Suprapubic skin (tissue), 4 donors: ENCODE measurements around the gene RIC3. TPM values are rescaled to one million over a fixed set of nuclear protein-coding genes. Genes with fewer than 3 reads are reported as not detected.

Experiments used
- DNase-seq, 2 donors: peaks; one replicate each; pipeline ENCODE4 v3.0.0-alpha.2; 2019; ENCODE audit warnings: low spot score in 2 of 2
- H3K27ac ChIP-seq: fragments of 200-600 bp; sonication (generic); one replicate; pipeline ENCODE4 v1.5.1; 2019
- H3K27me3 ChIP-seq: fragments of 200-600 bp; sonication (generic); one replicate; pipeline ENCODE4 v1.5.1; 2019
- H3K36me3 ChIP-seq: fragments of 200-600 bp; sonication (generic); one replicate; pipeline ENCODE4 v1.5.1; 2019
- H3K4me1 ChIP-seq: fragments of 200-600 bp; sonication (generic); one replicate; pipeline ENCODE4 v1.5.1; 2019
- H3K4me3 ChIP-seq: fragments of 200-600 bp; sonication (generic); one replicate; pipeline ENCODE4 v1.5.1; 2019; ENCODE audit warnings: mild to moderate bottlenecking
- H3K9me3 ChIP-seq: fragments of 200-600 bp; sonication (generic); one replicate; pipeline ENCODE4 v1.5.1; 2019
- EP300 ChIP-seq: sonication (generic); formaldehyde crosslinking; IDR thresholded peaks from one replicate; pipeline ENCODE4 v1.6.1; 2017; ENCODE audit warnings: antibody characterized with exemption
- POLR2A ChIP-seq, 2 donors: fragments of 450-650 bp; IDR thresholded peaks; one replicate each; pipeline ENCODE4 v1.6.1; 2017; ENCODE audit warnings: antibody characterized with exemption in 2 of 2, mild to moderate bottlenecking in 2 of 2, moderate library complexity in 2 of 2
- POLR2AphosphoS5 ChIP-seq, 3 donors: sonication (generic); formaldehyde crosslinking; IDR thresholded peaks; one replicate each; pipeline ENCODE4 v1.6.1; 2017; ENCODE audit warnings: antibody characterized with exemption in 3 of 3
- WGBS: methylation state at CpG from one replicate; pipeline ENCODE4 v1.1.5; 2018; 5-methylcytosine and 5-hydroxymethylcytosine counted together
- total RNA-seq, 4 donors: library from RNA; depleted of rRNA; stranded (reverse); fragments of >200 nt; gene quantifications; one replicate each; pipeline ENCODE4 v1.1.0, GENCODE V29; 2016
- TF ChIP-seq, protein P1 (sequence below), 2 donors: fragments of 200-600 bp in 1 of 2; fragments of 450-650 bp in 1 of 2; sonication (generic) in 1 of 2; IDR thresholded peaks; one replicate each; pipeline ENCODE4 v1.5.1; 2016 to 2019; ENCODE audit warnings: antibody characterized with exemption in 2 of 2, mild to moderate bottlenecking in 1 of 2, moderate library complexity in 1 of 2

RIC3 gene
- total RNA-seq, 4 donors from 2014 or later: 20.5 to 118 (median 35.1) TPM

DNA sequence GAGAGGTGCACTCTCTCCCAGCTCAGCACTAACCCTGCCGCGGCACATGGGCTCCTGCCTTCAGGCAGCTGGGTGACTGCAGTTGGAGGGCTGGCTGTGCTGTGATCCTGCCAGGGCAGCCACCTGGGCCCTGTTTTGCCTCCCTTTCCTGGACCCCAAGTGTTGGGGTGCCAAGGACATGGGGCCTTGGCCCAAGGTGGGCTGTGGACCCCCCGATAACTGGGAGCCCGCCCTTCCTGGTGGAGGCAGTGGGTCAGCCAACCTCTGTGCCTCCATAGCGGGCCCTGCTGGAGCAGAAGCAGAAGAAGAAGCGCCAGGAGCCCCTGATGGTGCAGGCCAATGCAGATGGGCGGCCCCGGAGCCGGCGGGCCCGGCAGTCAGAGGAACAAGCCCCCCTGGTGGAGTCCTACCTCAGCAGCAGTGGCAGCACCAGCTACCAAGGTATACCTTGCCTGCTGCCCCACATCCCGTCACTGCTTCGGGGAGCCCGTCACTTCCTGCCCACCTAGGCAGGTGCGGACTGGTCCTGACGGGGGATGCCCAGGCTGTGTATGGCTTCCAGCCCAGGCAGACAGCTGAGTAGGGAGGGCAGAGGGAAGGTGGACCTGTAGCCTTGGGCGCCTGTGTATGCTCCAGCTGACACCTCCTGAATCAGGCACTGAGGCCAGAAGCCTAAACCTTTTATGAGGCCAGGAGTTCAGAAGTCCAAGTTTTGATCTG is 78.9 kb downstream of the RIC3 start:
- H3K27me3 ChIP-seq: no peaks in the 10 kb centered on the region
- no peak for TF ChIP-seq POLR2A (IDR thresholded peaks at IDR 0.05)
- no peak for TF ChIP-seq EP300
- TF ChIP-seq, protein P1, sequence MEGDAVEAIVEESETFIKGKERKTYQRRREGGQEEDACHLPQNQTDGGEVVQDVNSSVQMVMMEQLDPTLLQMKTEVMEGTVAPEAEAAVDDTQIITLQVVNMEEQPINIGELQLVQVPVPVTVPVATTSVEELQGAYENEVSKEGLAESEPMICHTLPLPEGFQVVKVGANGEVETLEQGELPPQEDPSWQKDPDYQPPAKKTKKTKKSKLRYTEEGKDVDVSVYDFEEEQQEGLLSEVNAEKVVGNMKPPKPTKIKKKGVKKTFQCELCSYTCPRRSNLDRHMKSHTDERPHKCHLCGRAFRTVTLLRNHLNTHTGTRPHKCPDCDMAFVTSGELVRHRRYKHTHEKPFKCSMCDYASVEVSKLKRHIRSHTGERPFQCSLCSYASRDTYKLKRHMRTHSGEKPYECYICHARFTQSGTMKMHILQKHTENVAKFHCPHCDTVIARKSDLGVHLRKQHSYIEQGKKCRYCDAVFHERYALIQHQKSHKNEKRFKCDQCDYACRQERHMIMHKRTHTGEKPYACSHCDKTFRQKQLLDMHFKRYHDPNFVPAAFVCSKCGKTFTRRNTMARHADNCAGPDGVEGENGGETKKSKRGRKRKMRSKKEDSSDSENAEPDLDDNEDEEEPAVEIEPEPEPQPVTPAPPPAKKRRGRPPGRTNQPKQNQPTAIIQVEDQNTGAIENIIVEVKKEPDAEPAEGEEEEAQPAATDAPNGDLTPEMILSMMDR (IDR thresholded peaks at IDR 0.05): no peak
- no peak for TF ChIP-seq POLR2AphosphoS5 (IDR thresholded peaks at IDR 0.05)
- no peak overlapping the region for H3K4me3 ChIP-seq
- H3K36me3 ChIP-seq: no peaks in the 10 kb centered on the region
- H3K9me3 ChIP-seq: no peaks in the 10 kb centered on the region
- no CpG with 5 or more reads among the region's 17 CpGs for whole genome bisulfite sequencing
- DNase-seq: peak in 1 of 2 donors; percentile 55
- H3K27ac ChIP-seq: no peak overlapping the region
- peaks cover 10% of the 10 kb centered on the region for H3K4me1 ChIP-seq

DNA sequence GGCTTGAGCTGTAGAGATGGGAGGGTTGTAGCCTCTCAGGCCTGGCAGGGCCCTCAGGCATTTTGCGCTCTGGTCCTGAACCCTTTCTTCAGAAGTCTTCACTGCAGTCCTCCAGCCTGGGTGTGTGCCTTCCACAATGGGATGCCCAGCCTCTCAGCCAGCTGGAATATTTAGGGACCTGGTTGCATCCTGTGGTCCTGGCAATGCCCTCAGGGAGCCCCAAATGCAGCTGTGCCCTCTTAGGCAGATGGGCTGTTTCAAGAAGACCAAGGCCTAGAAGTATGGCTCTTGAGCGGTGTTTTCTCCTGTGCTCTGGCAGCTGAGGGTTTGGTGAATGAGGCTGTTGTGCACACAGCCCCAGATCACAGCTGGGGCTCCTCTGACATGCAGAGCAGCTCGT is 81.1 kb downstream of the RIC3 start:
- Histone ChIP-seq H3K27ac (no peak overlapping the region), H3K9me3 (no peaks in the 10 kb centered on the region), H3K4me1 (peaks cover 16% of the 10 kb centered on the region), H3K4me3 (no peak overlapping the region), H3K27me3 (peaks cover 2% of the 10 kb centered on the region), H3K36me3 (no peaks in the 10 kb centered on the region)
- TF ChIP-seq POLR2AphosphoS5 (IDR thresholded peaks at IDR 0.05): no peak
- no peak for TF ChIP-seq POLR2A (IDR thresholded peaks at IDR 0.05)
- no peak for TF ChIP-seq EP300
- TF ChIP-seq, protein P1 (IDR thresholded peaks at IDR 0.05): no peak
- peak in 1 of 2 donors; percentile 20 for DNase-seq
- 70% methylated on average over 2 of the region's 3 CpGs for WGBS

DNA sequence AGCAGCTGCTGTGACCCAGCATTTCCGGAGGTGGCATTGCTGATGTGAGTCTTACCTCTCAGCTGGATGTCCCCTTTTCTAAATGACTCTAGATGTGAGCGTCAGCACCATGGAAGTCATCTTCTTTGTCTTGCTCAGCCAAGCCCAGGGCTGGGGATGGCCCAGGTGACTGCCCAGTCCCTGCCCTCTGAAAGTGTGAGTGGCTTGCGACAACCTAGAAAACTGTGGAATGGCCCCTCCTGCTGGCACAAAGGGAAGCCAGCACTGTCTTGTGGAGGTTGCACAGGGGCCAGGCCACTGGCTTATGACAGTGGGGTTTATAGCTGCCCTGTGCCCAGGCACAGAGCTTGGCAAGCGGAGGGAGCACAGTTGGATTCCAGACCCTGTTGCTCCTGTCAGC is 81.6 kb downstream of the RIC3 start:
- peak in 1 of 2 donors; percentile 28 for DNase-seq
- Histone ChIP-seq H3K4me3 (no peak overlapping the region), H3K27ac (no peak overlapping the region), H3K4me1 (peaks cover 14% of the 10 kb centered on the region), H3K27me3 (peaks cover 2% of the 10 kb centered on the region), H3K36me3 (no peaks in the 10 kb centered on the region), H3K9me3 (no peaks in the 10 kb centered on the region)
- WGBS: 87% methylated on average over 3 of the region's 4 CpGs
- no peak for TF ChIP-seq POLR2AphosphoS5 (IDR thresholded peaks at IDR 0.05)
- no peak for TF ChIP-seq EP300
- TF ChIP-seq, protein P1 (IDR thresholded peaks at IDR 0.05): no peak
- TF ChIP-seq POLR2A (IDR thresholded peaks at IDR 0.05): no peak

DNA sequence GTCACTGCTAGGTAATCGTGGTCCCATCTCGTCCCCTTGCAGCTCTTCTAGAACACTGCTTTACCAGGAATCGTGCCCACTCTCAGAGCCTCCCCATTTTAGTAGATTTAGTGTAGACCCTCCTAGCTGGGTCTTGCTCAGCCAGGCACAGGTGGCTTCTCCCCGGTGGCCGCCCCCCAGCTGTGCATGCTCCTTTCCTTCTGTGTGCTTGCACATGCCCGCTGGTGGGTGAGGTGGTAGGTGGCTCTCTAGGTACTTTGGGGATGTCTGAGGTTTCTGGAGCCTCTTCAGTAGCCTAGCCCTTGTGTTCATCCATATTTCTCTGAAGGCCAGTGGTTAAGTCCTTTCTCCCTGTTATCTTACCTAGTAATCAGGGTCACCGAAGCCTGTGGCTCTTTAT is 82.3 kb downstream of the RIC3 start:
- WGBS: 89% methylated on average over 7 of the region's 7 CpGs
- no peak for TF ChIP-seq POLR2AphosphoS5 (IDR thresholded peaks at IDR 0.05)
- no peak for TF ChIP-seq EP300
- TF ChIP-seq, protein P1 (IDR thresholded peaks at IDR 0.05): no peak
- no peak for TF ChIP-seq POLR2A (IDR thresholded peaks at IDR 0.05)
- DNase-seq: no peak
- Histone ChIP-seq H3K27me3 (peaks cover 3% of the 10 kb centered on the region), H3K4me3 (no peak overlapping the region), H3K36me3 (no peaks in the 10 kb centered on the region), H3K9me3 (no peaks in the 10 kb centered on the region), H3K27ac (no peak overlapping the region), H3K4me1 (peaks cover 20% of the 10 kb centered on the region)

DNA sequence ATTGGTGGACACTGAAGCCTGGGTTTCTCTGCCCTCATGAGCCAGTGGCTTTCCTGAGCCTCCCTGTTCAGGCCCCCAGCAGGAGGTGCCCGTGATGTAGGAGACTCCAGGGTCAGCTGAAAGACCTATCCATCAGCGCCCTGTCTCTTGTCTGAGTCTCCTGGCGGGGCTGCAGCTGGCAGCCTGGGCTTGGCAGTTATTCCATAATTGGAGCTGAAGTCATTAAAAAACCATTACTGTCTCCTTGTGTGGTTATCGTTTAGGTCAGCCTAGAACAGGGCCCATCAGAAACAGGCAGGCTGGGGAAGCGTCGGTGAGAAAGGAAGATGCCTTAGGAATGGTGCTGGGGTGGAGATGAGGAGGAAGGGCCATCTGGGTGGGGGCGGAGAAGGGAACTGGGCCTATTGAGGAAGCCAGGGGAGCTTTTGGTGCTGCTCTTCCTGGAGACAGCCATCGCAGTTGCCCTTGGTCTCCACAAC is 82.8 kb downstream of the RIC3 start:
- WGBS: 62% methylated on average over 7 of the region's 8 CpGs
- Histone ChIP-seq H3K9me3 (no peaks in the 10 kb centered on the region), H3K36me3 (no peaks in the 10 kb centered on the region), H3K4me3 (no peak overlapping the region), H3K27me3 (peaks cover 6% of the 10 kb centered on the region), H3K27ac (no peak overlapping the region), H3K4me1 (peaks cover 22% of the 10 kb centered on the region)
- DNase-seq: no peak
- no peak for TF ChIP-seq POLR2AphosphoS5 (IDR thresholded peaks at IDR 0.05)
- no peak for TF ChIP-seq POLR2A (IDR thresholded peaks at IDR 0.05)
- TF ChIP-seq, protein P1 (IDR thresholded peaks at IDR 0.05): no peak
- no peak for TF ChIP-seq EP300
